Measurements from ENCODE around the gene GRHL3. TPM values are rescaled to one million over a fixed set of nuclear protein-coding genes. Genes with fewer than 3 reads are reported as not detected.

Gene GRHL3
- total RNA-seq, 1 donor from 2014 or later: not detected

DNA sequence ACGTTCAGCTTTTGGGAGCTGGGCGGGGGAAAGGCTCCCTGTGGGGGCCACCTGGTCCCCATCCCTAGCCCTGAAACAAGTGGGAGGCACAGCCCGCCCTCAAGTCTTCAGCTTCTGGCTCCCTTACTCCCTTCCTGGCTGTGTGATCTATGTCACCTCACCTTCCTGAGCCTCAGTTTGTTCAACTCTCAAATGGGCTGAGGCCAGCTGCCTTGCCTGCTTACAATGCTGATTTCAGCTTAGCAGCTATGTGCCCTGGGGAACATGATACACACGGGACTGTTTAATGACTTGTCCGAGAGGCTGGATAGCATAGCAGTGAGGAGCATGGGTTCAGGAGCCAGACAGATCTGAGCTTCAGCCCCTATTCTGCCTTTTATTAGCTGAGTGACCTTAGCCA lies 19.3 kb downstream of the GRHL3 start:
- intact Hi-C loops (cut with micrococcal nuclease): no loop called here
- H3K36me3 ChIP-seq: no peaks in the 10 kb centered on the region
- no peak overlapping the region for H3K27ac ChIP-seq (replicated peaks)
- TF ChIP-seq, protein P1, sequence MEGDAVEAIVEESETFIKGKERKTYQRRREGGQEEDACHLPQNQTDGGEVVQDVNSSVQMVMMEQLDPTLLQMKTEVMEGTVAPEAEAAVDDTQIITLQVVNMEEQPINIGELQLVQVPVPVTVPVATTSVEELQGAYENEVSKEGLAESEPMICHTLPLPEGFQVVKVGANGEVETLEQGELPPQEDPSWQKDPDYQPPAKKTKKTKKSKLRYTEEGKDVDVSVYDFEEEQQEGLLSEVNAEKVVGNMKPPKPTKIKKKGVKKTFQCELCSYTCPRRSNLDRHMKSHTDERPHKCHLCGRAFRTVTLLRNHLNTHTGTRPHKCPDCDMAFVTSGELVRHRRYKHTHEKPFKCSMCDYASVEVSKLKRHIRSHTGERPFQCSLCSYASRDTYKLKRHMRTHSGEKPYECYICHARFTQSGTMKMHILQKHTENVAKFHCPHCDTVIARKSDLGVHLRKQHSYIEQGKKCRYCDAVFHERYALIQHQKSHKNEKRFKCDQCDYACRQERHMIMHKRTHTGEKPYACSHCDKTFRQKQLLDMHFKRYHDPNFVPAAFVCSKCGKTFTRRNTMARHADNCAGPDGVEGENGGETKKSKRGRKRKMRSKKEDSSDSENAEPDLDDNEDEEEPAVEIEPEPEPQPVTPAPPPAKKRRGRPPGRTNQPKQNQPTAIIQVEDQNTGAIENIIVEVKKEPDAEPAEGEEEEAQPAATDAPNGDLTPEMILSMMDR (IDR thresholded peaks at IDR 0.05; ENCODE audit: borderline replicate concordance): no peak
- no peak for DNase-seq
- H3K27me3 ChIP-seq (ENCODE audit: low read depth): peaks cover 13% of the 10 kb centered on the region
- H3K4me3 ChIP-seq: no peak overlapping the region
- no peaks in the 10 kb centered on the region for H3K9me3 ChIP-seq (replicated peaks)
- peaks cover 5% of the 10 kb centered on the region for H3K4me1 ChIP-seq

DNA sequence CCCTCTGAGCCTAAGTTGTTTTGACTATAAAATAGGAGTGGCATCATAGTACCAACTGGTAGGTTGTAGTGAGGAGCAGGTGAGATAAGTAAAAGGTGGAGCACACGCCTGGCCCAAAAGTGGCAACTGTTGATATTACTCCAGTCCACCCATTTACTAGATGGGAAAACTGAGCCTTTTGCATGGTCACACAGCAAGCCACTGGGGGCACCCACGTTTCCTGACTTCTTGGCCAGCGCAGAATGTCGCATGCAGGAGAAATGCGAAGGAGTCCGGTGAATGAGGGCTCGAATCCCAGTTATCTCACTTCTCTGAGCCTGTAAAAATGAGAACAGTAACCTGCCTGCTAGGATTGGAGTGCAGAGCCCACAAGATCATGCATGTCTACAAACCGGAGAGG lies 20.8 kb downstream of the GRHL3 start:
- Histone ChIP-seq H3K9me3 (replicated peaks) (no peaks in the 10 kb centered on the region), H3K4me3 (no peak overlapping the region)
- intact Hi-C loops (cut with micrococcal nuclease): no loop called here

DNA sequence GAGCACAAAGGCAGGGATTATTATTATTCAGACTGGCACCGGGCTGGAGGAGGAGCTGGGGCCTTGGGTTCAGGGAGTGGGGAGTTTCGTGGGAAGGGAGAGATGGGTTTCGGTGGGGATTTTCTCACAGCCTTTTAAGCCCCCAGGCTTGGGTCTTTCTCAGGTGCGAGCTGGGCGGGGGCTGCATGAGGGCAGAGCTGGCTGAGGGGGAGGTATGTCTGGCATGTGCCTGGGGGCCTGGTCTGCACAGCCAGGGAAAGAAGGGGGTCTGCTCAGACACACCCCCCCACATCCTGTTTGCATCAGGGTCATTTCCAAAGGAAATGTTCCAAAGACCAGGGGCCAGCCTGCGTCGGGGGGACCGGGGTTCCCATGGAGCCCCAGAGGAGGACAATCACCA lies 21.6 kb downstream of the GRHL3 start:
- TF ChIP-seq, protein P1 (IDR thresholded peaks at IDR 0.05; ENCODE audit: borderline replicate concordance): no peak

More for the DNA sequence above, 20.8 kb downstream of the GRHL3 start:
- Histone ChIP-seq H3K27ac (replicated peaks) (no peak overlapping the region), H3K4me1 (peaks cover 5% of the 10 kb centered on the region), H3K36me3 (no peaks in the 10 kb centered on the region), H3K27me3 (ENCODE audit: low read depth) (peaks cover 13% of the 10 kb centered on the region)
- TF ChIP-seq, protein P1 (IDR thresholded peaks at IDR 0.05; ENCODE audit: borderline replicate concordance): no peak
- DNase-seq: no peak

DNA sequence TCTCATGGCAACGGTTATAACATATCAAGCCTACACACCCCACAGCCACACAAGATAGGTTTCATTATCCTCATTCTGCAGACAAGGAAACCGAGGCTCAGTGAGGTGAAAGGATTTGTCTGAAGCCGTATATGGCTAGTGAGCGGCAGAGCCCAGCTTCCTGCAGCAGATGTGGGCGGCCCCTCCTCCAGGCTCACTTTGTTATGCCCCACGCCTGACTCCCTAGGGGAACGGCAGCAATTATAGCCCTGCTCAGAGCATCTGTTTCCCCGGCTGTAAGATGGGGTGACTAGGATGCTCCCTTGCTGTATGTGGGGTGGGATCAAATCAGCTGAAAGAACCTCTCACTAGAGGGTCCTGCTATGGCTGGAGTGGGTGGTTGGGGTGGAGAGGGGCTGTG lies 22.1 kb downstream of the GRHL3 start:
- intact Hi-C loops (cut with micrococcal nuclease): no loop called here

More for the DNA sequence above, 21.6 kb downstream of the GRHL3 start:
- H3K9me3 ChIP-seq (replicated peaks): no peaks in the 10 kb centered on the region
- peaks cover 5% of the 10 kb centered on the region for H3K4me1 ChIP-seq
- H3K27me3 ChIP-seq (ENCODE audit: low read depth): peaks cover 13% of the 10 kb centered on the region
- no peak overlapping the region for H3K27ac ChIP-seq (replicated peaks)
- H3K36me3 ChIP-seq: no peaks in the 10 kb centered on the region
- H3K4me3 ChIP-seq: no peak overlapping the region
- intact Hi-C loops (cut with micrococcal nuclease): no loop called here
- no peak for DNase-seq

DNA sequence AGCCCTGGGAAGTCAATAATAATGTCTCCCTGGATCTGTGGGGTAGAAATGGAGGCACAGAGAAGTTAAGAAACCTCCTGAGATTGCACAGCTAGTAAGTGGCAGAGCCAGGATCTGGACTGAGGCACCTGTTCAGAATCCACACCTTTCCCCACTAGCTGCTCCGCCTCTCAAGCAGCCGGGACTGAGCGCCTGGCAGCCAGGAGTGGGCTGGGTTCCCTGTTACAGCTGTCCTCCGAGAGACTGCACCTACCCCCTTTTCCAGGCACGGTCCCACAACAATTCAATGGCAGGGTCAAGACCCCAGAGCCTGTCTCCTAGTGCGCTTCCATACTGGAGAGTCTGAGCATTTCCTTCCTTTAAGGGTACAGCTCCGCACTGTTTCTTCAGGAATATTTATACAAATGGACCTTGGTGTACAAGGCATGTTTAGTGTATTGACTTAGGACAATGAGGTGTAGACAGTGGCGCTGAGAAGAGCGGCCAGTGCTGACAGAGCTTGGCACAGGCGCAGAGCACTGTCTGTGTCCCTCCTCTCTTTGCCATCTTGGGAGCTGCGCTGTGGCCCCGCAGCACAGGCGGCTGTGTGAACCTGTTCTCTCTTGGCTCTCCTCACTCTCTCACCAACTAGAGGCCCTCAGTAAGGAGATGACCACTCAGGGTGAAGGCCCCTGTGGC lies 24.4 kb downstream of the GRHL3 start:
- H3K27me3 ChIP-seq (ENCODE audit: low read depth): peaks cover 17% of the 10 kb centered on the region
- no peaks in the 10 kb centered on the region for H3K4me1 ChIP-seq
- no peaks in the 10 kb centered on the region for H3K9me3 ChIP-seq (replicated peaks)
- no peak overlapping the region for H3K27ac ChIP-seq (replicated peaks)
- no peaks in the 10 kb centered on the region for H3K36me3 ChIP-seq
- intact Hi-C loops (cut with micrococcal nuclease): no loop called here
- H3K4me3 ChIP-seq: no peak overlapping the region
- no peak for DNase-seq
- TF ChIP-seq, protein P1 (IDR thresholded peaks at IDR 0.05; ENCODE audit: borderline replicate concordance): no peak

More for the DNA sequence above, 22.1 kb downstream of the GRHL3 start:
- Histone ChIP-seq H3K4me1 (peaks cover 5% of the 10 kb centered on the region), H3K27me3 (ENCODE audit: low read depth) (peaks cover 13% of the 10 kb centered on the region), H3K9me3 (replicated peaks) (no peaks in the 10 kb centered on the region), H3K4me3 (no peak overlapping the region), H3K27ac (replicated peaks) (no peak overlapping the region), H3K36me3 (no peaks in the 10 kb centered on the region)
- TF ChIP-seq, protein P1 (IDR thresholded peaks at IDR 0.05; ENCODE audit: borderline replicate concordance): no peak
- no peak for DNase-seq

All from left ventricle myocardium inferior (tissue), 1 donor.